ENCODE results near the gene PTDSS2.

DNA sequence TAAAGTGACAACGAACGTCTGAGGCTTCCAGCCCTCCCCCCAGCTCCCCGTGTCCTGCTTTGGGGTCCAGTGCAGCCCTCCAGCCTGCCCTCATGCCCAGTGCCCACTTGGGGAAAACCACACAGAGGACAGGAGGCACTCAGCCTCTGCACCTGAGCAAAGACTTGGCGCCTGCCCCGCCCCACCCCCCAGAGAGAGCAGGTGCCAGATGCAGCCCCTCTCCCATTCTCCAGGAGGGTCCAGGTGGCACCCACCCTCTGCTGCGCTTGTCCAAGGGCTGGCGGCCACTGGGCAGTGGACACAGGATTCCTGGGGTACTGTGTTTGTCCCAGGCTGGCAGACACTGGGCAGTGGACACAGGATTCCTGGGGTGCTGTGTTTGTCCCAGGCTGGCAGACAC lies 41.3 kb downstream of the PTDSS2 start:
- TF ChIP-seq POLR2A (IDR thresholded peaks at IDR 0.05; ENCODE audit: low read depth, low read length) (no peak), MYC (IDR thresholded peaks at IDR 0.05; ENCODE audit: insufficient read depth, insufficient read length, insufficient replicate concordance, low read length, severe bottlenecking) (no peak), PAX5 (IDR thresholded peaks at IDR 0.05; ENCODE audit: borderline replicate concordance, low read depth, low read length) (no peak), JUND (IDR thresholded peaks at IDR 0.05; ENCODE audit: low read depth, low read length) (no peak), POLR2AphosphoS5 (IDR thresholded peaks at IDR 0.05; ENCODE audit: low read length) (no peak), ZNF274 (IDR thresholded peaks at IDR 0.05; ENCODE audit: insufficient read depth, insufficient read length) (no peak), MEF2B (IDR thresholded peaks at IDR 0.05; ENCODE audit: partially characterized antibody, poor library complexity, severe bottlenecking) (no peak), NBN (IDR thresholded peaks at IDR 0.05) (no peak), BCL11A (IDR thresholded peaks at IDR 0.05; ENCODE audit: low read depth, low read length) (no peak)
- TF ChIP-seq, protein P1, sequence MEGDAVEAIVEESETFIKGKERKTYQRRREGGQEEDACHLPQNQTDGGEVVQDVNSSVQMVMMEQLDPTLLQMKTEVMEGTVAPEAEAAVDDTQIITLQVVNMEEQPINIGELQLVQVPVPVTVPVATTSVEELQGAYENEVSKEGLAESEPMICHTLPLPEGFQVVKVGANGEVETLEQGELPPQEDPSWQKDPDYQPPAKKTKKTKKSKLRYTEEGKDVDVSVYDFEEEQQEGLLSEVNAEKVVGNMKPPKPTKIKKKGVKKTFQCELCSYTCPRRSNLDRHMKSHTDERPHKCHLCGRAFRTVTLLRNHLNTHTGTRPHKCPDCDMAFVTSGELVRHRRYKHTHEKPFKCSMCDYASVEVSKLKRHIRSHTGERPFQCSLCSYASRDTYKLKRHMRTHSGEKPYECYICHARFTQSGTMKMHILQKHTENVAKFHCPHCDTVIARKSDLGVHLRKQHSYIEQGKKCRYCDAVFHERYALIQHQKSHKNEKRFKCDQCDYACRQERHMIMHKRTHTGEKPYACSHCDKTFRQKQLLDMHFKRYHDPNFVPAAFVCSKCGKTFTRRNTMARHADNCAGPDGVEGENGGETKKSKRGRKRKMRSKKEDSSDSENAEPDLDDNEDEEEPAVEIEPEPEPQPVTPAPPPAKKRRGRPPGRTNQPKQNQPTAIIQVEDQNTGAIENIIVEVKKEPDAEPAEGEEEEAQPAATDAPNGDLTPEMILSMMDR (IDR thresholded peaks at IDR 0.05 in 2 of 3, conservative IDR thresholded peaks at IDR 0.05 in 1 of 3; ENCODE audit: control insufficient read depth in 2 of 3, extremely low read depth in 1 of 3, insufficient read depth in 1 of 3, low read depth in 3 of 3, low read length in 3 of 3): no peak
- TF ChIP-seq, protein P2, sequence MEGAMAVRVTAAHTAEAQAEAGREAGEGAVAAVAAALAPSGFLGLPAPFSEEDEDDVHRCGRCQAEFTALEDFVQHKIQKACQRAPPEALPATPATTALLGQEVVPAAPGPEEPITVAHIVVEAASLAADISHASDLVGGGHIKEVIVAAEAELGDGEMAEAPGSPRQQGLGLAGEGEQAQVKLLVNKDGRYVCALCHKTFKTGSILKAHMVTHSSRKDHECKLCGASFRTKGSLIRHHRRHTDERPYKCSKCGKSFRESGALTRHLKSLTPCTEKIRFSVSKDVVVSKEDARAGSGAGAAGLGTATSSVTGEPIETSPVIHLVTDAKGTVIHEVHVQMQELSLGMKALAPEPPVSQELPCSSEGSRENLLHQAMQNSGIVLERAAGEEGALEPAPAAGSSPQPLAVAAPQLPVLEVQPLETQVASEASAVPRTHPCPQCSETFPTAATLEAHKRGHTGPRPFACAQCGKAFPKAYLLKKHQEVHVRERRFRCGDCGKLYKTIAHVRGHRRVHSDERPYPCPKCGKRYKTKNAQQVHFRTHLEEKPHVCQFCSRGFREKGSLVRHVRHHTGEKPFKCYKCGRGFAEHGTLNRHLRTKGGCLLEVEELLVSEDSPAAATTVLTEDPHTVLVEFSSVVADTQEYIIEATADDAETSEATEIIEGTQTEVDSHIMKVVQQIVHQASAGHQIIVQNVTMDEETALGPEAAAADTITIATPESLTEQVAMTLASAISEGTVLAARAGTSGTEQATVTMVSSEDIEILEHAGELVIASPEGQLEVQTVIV (IDR thresholded peaks at IDR 0.05; ENCODE audit: borderline replicate concordance, partially characterized antibody): no peak
- TF ChIP-seq, protein P3, sequence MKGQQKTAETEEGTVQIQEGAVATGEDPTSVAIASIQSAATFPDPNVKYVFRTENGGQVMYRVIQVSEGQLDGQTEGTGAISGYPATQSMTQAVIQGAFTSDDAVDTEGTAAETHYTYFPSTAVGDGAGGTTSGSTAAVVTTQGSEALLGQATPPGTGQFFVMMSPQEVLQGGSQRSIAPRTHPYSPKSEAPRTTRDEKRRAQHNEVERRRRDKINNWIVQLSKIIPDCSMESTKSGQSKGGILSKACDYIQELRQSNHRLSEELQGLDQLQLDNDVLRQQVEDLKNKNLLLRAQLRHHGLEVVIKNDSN (IDR thresholded peaks at IDR 0.05; ENCODE audit: borderline replicate concordance, extremely low read length, insufficient read depth, low read depth, low read length): no peak
- TF ChIP-seq, protein P4, sequence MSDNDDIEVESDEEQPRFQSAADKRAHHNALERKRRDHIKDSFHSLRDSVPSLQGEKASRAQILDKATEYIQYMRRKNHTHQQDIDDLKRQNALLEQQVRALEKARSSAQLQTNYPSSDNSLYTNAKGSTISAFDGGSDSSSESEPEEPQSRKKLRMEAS (IDR thresholded peaks at IDR 0.05; ENCODE audit: low read depth, low read length): no peak

All from GM12878 (cell line).